GM19463 (cell line): ENCODE measurements around the gene PNLIPRP2.

Source experiments
- ATAC-seq: cut with Tn5 transposase; IDR thresholded peaks from one replicate; pipeline ENCODE4 v1.9.1; 2021; ENCODE audit warnings: mild to moderate bottlenecking, moderate library complexity; ENCODE audit not compliant: unreplicated experiment

PNLIPRP2 gene

DNA sequence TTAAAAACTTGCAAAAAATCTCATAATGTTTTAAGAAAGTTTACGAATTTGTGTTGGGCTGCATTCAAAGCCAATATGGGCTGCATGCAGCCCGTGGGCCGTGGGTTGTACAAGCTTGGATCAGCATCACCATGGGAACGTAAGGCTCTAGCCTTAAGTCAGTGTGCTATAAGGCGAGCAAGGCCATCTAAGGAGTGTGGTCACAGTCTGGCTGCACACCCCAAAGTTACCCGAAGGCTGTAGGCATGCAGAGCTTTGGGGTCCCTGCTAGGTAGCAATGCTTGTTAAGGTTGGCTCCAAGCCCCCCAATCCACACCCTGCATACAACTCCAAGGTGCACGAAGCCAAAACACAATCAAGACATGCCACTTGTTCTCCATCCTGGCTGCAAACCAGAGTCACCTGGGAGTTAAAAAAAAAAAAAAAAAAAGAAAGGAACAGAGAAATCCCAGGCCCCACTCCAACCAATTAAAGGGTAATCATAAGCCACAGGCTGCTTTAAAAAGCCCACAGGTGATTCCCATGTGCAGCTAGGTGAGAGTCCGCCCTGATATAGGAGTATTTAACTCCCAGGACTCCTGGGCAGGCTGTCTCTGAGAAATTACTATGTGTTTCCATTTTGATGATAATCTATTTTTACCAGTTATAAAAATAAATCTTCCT is 8.5 kb upstream of the PNLIPRP2 start:
- no peak for ATAC-seq

DNA sequence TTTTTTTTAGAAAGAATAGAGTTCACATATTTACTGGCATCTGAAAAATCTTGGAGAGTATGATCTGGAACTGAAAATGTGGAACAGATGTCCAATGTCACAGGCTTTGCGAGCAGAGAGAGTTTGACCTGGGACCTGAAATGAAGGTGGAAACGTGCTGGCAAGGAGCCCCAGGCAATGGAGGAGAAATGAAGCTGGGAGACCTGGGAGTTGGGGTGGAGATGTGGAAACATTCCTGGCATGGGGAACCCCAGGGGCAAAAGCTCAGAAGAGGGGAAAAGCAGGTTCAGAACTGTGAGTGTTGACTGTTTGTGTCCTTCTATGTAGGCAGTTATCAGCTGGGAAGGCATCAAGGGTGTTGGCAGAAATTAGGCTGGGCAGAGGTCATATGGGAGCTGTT is 7.3 kb upstream of the PNLIPRP2 start:
- no peak for ATAC-seq

- no peak for ATAC-seq
Observed at GRCh38 chr10:116614796-116615195, 6.0 kb upstream of the PNLIPRP2 start.

DNA sequence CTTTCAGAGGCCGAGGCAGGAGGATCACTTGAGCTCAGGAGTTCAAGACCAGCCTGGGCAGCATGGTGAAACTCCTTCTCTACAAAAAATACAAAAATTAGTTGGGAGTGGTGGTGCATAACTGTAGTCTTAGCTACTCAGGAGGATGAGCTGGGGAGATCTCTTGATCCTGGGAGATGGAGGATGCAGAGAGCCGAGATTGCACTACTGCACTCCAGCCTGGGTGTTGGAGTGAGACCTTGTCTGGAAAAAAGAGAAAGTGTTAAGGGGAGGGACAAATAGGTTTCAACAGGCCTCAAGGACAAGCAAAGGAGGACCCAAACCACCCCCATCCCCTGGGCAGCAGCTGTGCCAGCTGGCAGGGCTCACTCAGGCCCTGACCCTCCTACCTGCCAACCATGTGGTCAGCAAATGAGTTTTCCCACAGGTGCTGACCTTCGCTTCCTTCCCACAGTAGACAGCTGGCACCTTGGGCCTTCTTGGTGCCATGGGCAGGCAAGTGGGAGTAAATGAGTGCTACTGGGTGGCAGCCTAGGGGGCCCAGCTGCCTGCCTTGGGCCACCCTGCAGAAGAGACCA is 5.5 kb upstream of the PNLIPRP2 start:
- no peak for ATAC-seq

GRCh38 chr10:116621476-116621875 is 723 bp downstream of the PNLIPRP2 start:
- ATAC-seq = no peak

- ATAC-seq = no peak
Observed at GRCh38 chr10:116621934-116622655, 1.3 kb downstream of the PNLIPRP2 start.

GRCh38 chr10:116625845-116626244 is 5.1 kb downstream of the PNLIPRP2 start:
- ATAC-seq = no peak

DNA sequence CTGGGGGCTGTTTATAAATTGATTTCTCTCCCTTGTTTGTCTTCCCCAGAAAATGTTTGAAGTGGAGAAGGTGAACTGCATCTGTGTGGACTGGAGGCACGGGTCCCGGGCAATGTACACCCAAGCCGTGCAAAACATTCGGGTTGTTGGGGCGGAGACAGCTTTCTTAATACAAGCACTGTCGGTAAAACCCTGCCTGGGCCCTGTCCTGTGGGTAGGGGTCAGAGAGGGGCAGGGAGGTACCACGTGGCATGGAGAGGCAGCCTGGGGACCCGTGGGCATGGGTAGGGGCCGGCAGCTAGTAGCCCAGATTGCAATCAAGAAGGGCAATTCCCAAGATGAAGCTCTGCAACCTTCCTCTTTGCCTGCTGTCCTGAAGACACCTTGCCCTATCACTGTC is 6.1 kb downstream of the PNLIPRP2 start:
- ATAC-seq = no peak

- ATAC-seq = no peak
Observed at GRCh38 chr10:116627386-116627933, 6.7 kb downstream of the PNLIPRP2 start.

GRCh38 chr10:116629340-116629739 is 8.6 kb downstream of the PNLIPRP2 start:
- no peak for ATAC-seq

GRCh38 chr10:116630020-116630419 is 9.3 kb downstream of the PNLIPRP2 start:
- ATAC-seq = no peak

DNA sequence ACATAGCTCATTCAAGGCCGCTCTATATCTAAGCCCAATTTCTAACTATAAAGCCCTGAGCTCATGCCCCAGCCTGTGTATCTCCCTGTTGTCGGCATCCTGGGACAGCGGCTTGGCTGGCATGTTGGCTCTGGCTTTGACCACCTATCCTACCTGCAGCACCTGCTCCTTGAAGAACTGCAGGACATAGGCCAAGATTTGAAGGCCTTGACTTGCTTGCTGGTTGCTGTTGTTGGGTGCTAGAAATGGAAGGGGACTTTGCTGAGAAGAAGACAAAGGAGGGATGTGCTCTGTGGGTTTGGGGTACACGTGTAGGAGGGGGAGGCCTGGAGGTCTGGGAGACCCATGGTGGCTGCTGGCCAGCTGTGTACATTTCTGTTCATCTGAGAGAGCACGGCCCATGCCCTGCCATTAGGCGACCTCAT is 11.1 kb downstream of the PNLIPRP2 start:
- ATAC-seq = no peak

GRCh38 chr10:116632596-116633215 is 12.0 kb downstream of the PNLIPRP2 start:
- no peak for ATAC-seq

GRCh38 chr10:116633216-116633600 is 12.5 kb downstream of the PNLIPRP2 start:
- ATAC-seq = no peak

DNA sequence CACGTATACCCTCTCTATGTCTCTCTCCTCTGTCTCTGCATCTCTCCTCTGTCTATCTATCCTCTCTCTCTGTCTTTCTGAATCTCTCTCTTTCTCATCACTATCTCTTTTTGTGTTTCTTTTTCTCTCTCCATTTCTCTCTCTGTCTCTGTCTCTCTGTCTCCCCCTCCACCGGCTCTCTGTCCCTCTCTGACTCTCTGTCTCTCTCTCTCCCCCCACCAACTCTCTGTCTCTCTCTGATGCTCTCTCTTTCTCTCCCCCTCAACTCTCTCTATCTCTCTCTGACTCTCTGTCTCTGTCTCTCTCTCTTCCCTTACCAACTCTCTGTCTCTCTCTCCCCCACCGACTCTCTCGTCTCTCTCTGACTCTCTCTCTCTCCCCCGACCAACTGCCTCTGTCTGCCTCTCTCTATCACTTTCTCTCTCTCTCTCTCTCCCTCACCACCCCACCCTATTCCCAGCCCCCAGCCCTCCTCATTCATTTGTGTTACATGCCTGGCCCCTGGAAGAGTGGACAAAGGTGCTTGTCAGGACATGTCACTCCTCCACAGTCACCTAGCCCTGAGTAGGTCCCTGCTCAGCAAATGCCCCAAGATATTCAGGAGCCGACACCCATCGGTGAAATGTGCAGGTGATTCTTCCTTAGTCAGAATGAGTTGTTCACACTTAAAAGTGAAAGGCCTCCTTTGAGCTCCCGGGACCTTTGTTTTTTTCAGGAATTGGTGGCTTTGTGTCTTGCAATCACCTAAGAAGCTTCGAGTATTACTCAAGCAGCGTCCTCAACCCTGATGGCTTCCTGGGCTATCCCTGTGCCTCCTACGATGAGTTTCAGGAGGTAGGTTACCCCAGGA is 13.6 kb downstream of the PNLIPRP2 start:
- no peak for ATAC-seq

GRCh38 chr10:116636385-116636784 is 15.6 kb downstream of the PNLIPRP2 start:
- ATAC-seq = no peak

DNA sequence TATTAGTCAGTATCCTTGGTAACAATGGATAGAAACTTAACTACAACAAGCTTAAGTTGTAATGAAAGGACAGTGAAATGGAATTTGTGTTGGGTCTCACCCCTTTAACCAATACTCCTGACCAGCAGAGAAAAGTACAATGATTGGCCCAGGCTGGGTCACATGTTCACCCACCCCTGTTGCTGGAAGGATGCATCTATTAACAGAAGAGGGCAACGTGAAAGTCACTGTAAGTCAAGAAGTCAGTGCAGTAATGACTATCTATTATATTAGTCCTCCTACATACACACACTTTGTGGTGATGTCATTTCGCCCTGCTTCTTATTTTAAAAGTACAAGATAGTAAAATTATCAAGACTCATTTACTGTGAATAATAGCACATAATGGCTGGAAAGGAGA is 16.2 kb downstream of the PNLIPRP2 start:
- no peak for ATAC-seq

DNA sequence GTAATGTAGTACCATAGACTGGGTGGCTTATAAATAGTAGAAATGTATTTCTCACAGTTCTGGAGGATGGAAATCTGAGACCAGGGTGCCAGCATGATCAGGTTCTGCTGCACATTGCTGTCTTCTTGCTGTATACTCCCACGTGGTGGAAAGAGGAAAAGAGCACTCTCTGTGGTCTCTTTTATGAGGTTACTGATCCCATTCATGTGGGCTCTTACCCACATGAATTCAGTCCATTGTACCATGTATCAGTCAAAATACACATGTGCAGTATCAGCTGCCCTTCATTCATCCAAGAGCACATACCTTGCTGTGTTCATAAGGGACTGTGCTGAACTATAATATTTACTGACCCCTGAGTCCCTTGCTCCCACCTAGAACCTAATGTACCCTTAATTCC is 17.1 kb downstream of the PNLIPRP2 start:
- ATAC-seq = no peak

DNA sequence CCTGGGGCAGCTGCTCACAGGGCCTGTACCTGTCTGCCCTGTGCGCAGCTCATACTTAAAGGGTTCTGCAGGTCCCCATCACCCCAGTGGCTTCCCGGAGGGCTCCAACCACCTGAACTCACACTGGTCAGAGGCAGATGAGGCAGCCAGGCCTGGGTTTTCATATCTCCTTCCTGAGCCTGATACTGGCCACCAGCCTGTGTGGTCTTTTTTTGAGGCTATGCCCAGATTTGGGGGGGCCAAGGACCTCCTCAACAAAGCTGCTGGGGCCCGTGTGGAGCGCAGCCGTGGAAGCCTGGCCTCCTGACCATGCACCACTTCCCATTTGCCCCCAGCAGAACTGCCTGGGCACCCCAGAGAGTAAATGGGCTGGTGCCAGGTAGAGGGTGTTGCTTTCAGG is 25.7 kb downstream of the PNLIPRP2 start:
- no peak for ATAC-seq

- ATAC-seq = no peak
Observed at GRCh38 chr10:116648903-116649302, 28.1 kb downstream of the PNLIPRP2 start.

DNA sequence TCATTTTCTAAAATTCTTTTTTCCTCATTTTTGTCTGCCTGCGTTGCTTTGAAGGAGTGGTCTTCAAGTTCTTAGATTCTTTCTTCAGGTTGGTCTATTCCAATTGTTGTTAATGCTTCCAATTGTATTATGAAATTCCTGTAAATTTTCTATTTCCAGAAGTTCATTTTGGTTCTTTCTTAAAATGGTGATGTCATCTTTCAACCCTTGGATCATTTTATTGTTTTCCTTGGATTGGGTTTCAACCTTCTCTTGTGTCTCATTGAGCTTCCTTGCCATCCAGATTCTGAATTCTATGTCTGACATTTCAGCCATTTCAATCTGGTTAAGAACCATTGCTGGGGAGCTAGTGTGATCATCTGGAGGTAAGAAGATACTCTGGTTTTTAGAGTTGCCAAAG is 33.1 kb downstream of the PNLIPRP2 start:
- no peak for ATAC-seq
